SW 1271 (cell line): Measurements from ENCODE around the gene MANBA.

Experiments used
- DNase-seq, 2 experiments: peaks; one replicate each; lab custom pipeline; 2025; lab: John Stamatoyannopoulos, UW

The MANBA gene

GRCh38 chr4:102760645-102761295 lies at the start of gene MANBA:
TSS of gene MANBA (minus strand) at chr4:102760968. CDS start at chr4:102760894, 74 bp downstream.
- peak; percentile 35 to 64 for DNase-seq

GRCh38 chr4:102809691-102810090 lies 48.9 kb upstream of the MANBA start:
- no peak for DNase-seq

GRCh38 chr4:102809190-102809589 lies 48.4 kb upstream of the MANBA start:
- DNase-seq = no peak

- no peak for DNase-seq
Measured at GRCh38 chr4:102808009-102808408, 47.2 kb upstream of the MANBA start.

- no peak for DNase-seq
Measured at GRCh38 chr4:102807345-102807744, 46.6 kb upstream of the MANBA start.

GRCh38 chr4:102799816-102800215 lies 39.0 kb upstream of the MANBA start:
- DNase-seq = no peak

- DNase-seq = no peak
Measured at GRCh38 chr4:102794999-102795398, 34.2 kb upstream of the MANBA start.

GRCh38 chr4:102792361-102792936 lies 31.7 kb upstream of the MANBA start:
- no peak for DNase-seq

GRCh38 chr4:102791318-102791835 lies 30.6 kb upstream of the MANBA start:
- no peak for DNase-seq

- no peak for DNase-seq
Measured at GRCh38 chr4:102789317-102789717, 28.5 kb upstream of the MANBA start.

- DNase-seq = no peak
Measured at GRCh38 chr4:102787944-102788343, 27.2 kb upstream of the MANBA start.

GRCh38 chr4:102787096-102787881 lies 26.5 kb upstream of the MANBA start:
- DNase-seq = no peak

- DNase-seq = no peak
Measured at GRCh38 chr4:102786279-102786678, 25.5 kb upstream of the MANBA start.

GRCh38 chr4:102783006-102783405 lies 22.2 kb upstream of the MANBA start:
- DNase-seq = no peak

GRCh38 chr4:102781570-102781969 lies 20.8 kb upstream of the MANBA start:
- DNase-seq = no peak

- DNase-seq = no peak
Measured at GRCh38 chr4:102780476-102781144, 19.8 kb upstream of the MANBA start.

GRCh38 chr4:102779204-102779603 lies 18.4 kb upstream of the MANBA start:
- no peak for DNase-seq

GRCh38 chr4:102778720-102779119 lies 18.0 kb upstream of the MANBA start:
- no peak for DNase-seq

- no peak for DNase-seq
Measured at GRCh38 chr4:102775805-102776204, 15.0 kb upstream of the MANBA start.

- no peak for DNase-seq
Measured at GRCh38 chr4:102774254-102774653, 13.5 kb upstream of the MANBA start.

GRCh38 chr4:102772738-102773340 lies 12.1 kb upstream of the MANBA start:
- DNase-seq = no peak

GRCh38 chr4:102764901-102765300 lies 4.1 kb upstream of the MANBA start:
- DNase-seq = no peak
